ENCODE measurements around the gene C4orf50.

Gene C4orf50

DNA sequence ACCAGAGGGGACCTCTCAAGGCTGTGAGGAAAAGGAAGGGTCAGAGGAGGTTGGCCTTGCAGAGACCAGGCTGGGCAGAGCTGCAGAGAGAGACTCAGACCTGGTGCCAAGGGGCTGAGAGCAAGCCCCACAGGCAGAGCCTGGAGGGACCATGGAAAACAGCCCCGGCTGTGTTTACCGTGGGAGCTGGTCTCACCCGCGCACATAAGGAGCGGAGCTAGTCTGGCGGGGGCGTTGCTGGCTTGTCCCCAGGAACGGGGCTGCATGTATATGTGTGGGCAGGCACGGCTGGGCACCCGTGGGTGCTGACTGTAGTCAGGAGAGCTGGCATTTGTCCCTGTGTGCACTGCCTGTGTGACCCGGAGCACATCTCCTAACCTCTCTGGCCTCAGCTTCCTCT lies 45.7 kb downstream of the C4orf50 start:
- H3K27me3 ChIP-seq: peaks cover 4% of the 10 kb centered on the region
- no peak overlapping the region for H3K27ac ChIP-seq
- H3K36me3 ChIP-seq: no peaks in the 10 kb centered on the region
- H3K9me3 ChIP-seq: no peaks in the 10 kb centered on the region
- no peak overlapping the region for H3K4me3 ChIP-seq (ENCODE audit: low read depth in 1 of 2, low read length in 1 of 2)
- no peaks in the 10 kb centered on the region for H3K4me1 ChIP-seq (ENCODE audit: control insufficient read depth in 1 of 2, insufficient read depth in 1 of 2, low read depth in 1 of 2, low read length in 1 of 2)
- no peak for TF ChIP-seq CTCF (IDR thresholded peaks at IDR 0.05)

GRCh38 chr4:5971078-5971450 lies 47.2 kb downstream of the C4orf50 start:
- H3K27me3 ChIP-seq: no peaks in the 10 kb centered on the region
- no peak overlapping the region for H3K4me3 ChIP-seq (ENCODE audit: low read depth in 1 of 2, low read length in 1 of 2)
- no peak overlapping the region for H3K27ac ChIP-seq
- H3K9me3 ChIP-seq: no peaks in the 10 kb centered on the region
- TF ChIP-seq CTCF (IDR thresholded peaks at IDR 0.05): no peak
- H3K36me3 ChIP-seq: no peaks in the 10 kb centered on the region
- no peaks in the 10 kb centered on the region for H3K4me1 ChIP-seq (ENCODE audit: control insufficient read depth in 1 of 2, insufficient read depth in 1 of 2, low read depth in 1 of 2, low read length in 1 of 2)

DNA sequence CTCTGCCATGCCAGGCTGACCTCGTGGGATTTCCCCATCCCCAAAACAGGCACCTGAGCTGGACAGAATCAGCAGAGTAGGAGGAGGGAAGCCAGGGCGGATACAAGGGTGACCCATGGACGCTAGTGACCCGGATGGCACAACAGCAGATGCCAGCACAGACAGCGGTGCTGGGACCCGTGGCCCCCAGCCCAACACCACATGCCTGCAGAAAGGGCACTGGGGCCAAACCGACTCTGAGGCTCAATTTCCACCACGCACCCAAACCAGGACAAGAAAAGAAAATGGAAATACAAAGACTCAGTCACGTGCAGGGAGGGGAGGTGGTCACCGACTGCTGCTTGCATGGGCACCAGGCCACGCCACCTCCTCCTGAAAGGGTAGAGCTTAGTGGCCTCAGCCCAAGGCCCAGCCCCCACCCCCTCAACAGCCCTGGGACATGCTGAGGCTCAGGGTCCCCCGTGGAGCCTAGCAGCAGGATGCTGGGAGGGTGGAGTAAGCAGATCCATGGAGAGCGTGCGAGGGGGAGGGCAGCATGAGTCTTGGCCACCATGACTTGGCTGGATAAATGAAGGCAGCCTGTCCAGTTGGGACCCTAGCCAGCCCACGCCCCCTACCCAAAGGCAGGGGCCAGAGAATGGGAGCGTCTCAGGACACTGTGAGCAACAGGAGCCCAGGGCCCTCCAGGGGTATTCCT lies 47.7 kb downstream of the C4orf50 start:
- no peak for TF ChIP-seq CTCF (IDR thresholded peaks at IDR 0.05)

DNA sequence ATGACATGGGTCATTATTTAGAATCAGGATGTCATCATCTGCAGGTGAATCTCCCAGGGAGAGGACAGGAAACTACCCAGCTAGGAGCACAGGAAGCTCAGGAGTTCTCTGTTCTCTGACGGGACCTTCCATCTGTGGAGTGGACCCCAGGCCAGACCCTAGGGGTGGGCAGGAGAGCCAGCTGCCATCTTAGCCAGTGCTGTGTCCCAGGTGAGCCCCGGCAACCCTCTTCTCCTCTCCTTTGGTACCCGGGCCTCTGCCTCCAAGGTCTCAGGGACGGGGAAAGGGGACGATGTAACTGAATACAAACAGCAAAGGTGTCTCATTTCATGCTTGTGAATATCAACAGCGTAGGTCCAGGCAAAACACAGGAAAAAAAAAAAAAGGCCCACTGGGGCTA lies 48.5 kb downstream of the C4orf50 start:
- TF ChIP-seq CTCF (IDR thresholded peaks at IDR 0.05): no peak
- no peaks in the 10 kb centered on the region for H3K36me3 ChIP-seq

More for the DNA sequence above, 47.7 kb downstream of the C4orf50 start:
- Histone ChIP-seq H3K27ac (no peak overlapping the region), H3K9me3 (no peaks in the 10 kb centered on the region), H3K4me1 (ENCODE audit: control insufficient read depth in 1 of 2, insufficient read depth in 1 of 2, low read depth in 1 of 2, low read length in 1 of 2) (no peaks in the 10 kb centered on the region), H3K36me3 (no peaks in the 10 kb centered on the region), H3K4me3 (ENCODE audit: low read depth in 1 of 2, low read length in 1 of 2) (no peak overlapping the region), H3K27me3 (no peaks in the 10 kb centered on the region)

DNA sequence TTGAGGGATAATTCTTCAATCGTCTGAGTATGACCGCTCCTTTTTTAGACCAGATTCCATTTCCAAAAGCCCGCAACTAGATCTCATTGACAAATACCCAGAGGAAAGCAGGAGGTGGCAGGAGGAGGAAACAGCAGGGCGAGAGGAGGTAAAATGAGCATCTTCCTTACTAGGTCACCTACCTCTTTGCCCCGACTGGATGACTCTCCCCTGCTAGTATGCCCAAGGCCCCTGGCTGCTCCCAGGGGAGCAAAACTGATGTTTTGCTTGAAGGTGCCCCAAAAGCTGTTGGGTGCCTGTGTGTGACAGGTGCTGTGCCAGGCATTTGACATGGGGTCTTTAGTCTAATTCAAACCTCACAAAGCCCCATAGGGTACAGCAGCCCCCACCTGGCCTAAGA lies 48.9 kb downstream of the C4orf50 start:
- H3K27ac ChIP-seq: no peak overlapping the region
- no peaks in the 10 kb centered on the region for H3K9me3 ChIP-seq
- no peak overlapping the region for H3K4me3 ChIP-seq (ENCODE audit: low read depth in 1 of 2, low read length in 1 of 2)
- TF ChIP-seq CTCF (IDR thresholded peaks at IDR 0.05): no peak
- no peaks in the 10 kb centered on the region for H3K36me3 ChIP-seq
- H3K4me1 ChIP-seq (ENCODE audit: control insufficient read depth in 1 of 2, insufficient read depth in 1 of 2, low read depth in 1 of 2, low read length in 1 of 2): no peaks in the 10 kb centered on the region
- H3K27me3 ChIP-seq: no peaks in the 10 kb centered on the region

More for the DNA sequence above, 48.5 kb downstream of the C4orf50 start:
- Histone ChIP-seq H3K4me1 (ENCODE audit: control insufficient read depth in 1 of 2, insufficient read depth in 1 of 2, low read depth in 1 of 2, low read length in 1 of 2) (no peaks in the 10 kb centered on the region), H3K27me3 (no peaks in the 10 kb centered on the region), H3K9me3 (no peaks in the 10 kb centered on the region), H3K27ac (no peak overlapping the region), H3K4me3 (ENCODE audit: low read depth in 1 of 2, low read length in 1 of 2) (no peak overlapping the region)

Measured in neutrophil (primary cell).